Ovary (tissue), 9 donors: ENCODE results near the gene DNAJA4. TPM values are rescaled to one million over a fixed set of nuclear protein-coding genes. Genes with fewer than 3 reads are reported as not detected.
A peak's percentile ranks its signal among the peaks of the same experiment; 100 is the strongest.

ENCODE experiments used
- DNase-seq, 5 donors: peaks; one replicate each; pipeline ENCODE4 v3.0.0-alpha.2; 2019 to 2020
- H3K27ac ChIP-seq, 2 donors: fragments of 200-600 bp; one replicate each; pipeline versions ENCODE4 v1.5.1 to v1.8.0; 2019 to 2022
- H3K27me3 ChIP-seq: fragments of 200-600 bp; one replicate; pipeline ENCODE4 v1.8.0; 2022
- H3K36me3 ChIP-seq: fragments of 200-600 bp; sonication (generic); one replicate; pipeline ENCODE4 v1.5.1; 2019
- H3K4me1 ChIP-seq: one replicate; pipeline ENCODE4 v1.8.1; 2013; ENCODE audit warnings: mild to moderate bottlenecking, moderate library complexity; ENCODE audit not compliant: insufficient read depth
- H3K4me3 ChIP-seq: fragments of 200-600 bp; sonication (generic); one replicate; pipeline ENCODE4 v1.5.1; 2017
- H3K9me3 ChIP-seq, 2 donors: fragments of 200-600 bp in 1 of 2; sonication (generic) in 1 of 2; one replicate each; pipeline versions ENCODE4 v1.5.1 to v1.8.1; 2013 to 2019; ENCODE audit warnings: mild to moderate bottlenecking in 1 of 2, moderate library complexity in 1 of 2
- EP300 ChIP-seq: sonication (generic); formaldehyde crosslinking; IDR thresholded peaks from one replicate; pipeline ENCODE4 v1.6.1; 2017; ENCODE audit warnings: antibody characterized with exemption
- POLR2A ChIP-seq: fragments of 450-650 bp; IDR thresholded peaks from one replicate; pipeline ENCODE4 v1.6.1; 2017; ENCODE audit warnings: antibody characterized with exemption, mild to moderate bottlenecking, moderate library complexity
- WGBS, 3 donors: extraction: QIAGEN DNeasy Blood & Tissue Kit in 1 of 3; methylation state at CpG; one replicate each; pipeline versions ENCODE4 v1.1.5 to v1.1.7; 2013 to 2017; 5-methylcytosine and 5-hydroxymethylcytosine counted together
- intact Hi-C, 4 donors: fragments of 100-400 bp; cut with DNase I; formaldehyde crosslinking; loops; one replicate each; pipeline versions ENCODE4 v1.11.0 to v1.15.1; 2022 to 2023
- polyA plus RNA-seq, 2 donors: library from polyadenylated mRNA; stranded (reverse); fragments of 200-250 nt in 1 of 2; fragments of 350-450 nt in 1 of 2; fragmentation: Illumina TruSeq in 1 of 2; extraction: RNeasy Lipid Tissue Mini Kit (QIAGEN cat#74804) in 1 of 2; gene quantifications; one replicate each; pipeline ENCODE4 v1.2.3, GENCODE V29; 2013 to 2014
- total RNA-seq, 7 donors: library from RNA; depleted of rRNA in 2 of 7; stranded (reverse); fragments of >200 nt in 2 of 7; fragmentation: NEBNext Ultra II Directional in 3 of 7; extraction: Animal tissue kit (Norgen Biotek cat#: 25700) in 3 of 7; gene quantifications; one replicate each; pipeline versions ENCODE4 v1.1.0 to v1.2.4, GENCODE V29; 2016 to 2023
- TF ChIP-seq, protein P1 (sequence below), 3 donors: fragments of 450-650 bp in 2 of 3; fragments of 200-600 bp in 1 of 3; IDR thresholded peaks; one replicate each; pipeline versions ENCODE4 v1.5.1 to v1.8.0; 2016 to 2022; ENCODE audit warnings: antibody characterized with exemption in 3 of 3, mild to moderate bottlenecking in 1 of 3
- donor health status: DM: no; HTN: no; CAD: no; lungs with moderate emphysema.
- donor health status: DM: no; HTN: no; CAD: no.
- donor health status: Bipolar disorder and iron deficiency.
- donor health status: DM: yes; HTN: yes; CAD: no.
- donor health status: DM: no; HTN: no; CAD: no.
- donor health status: DM: yes; HTN: yes; CAD: no.

The DNAJA4 gene
- total and polyA plus RNA-seq, 9 donors: 4.9 to 23.7 (median 12.2) TPM

- Histone ChIP-seq H3K36me3 (no peaks in the 10 kb centered on the region), H3K27me3 (no peaks in the 10 kb centered on the region), H3K9me3 (no peaks in the 10 kb centered on the region), H3K4me3 (no peak overlapping the region), H3K4me1 (no peaks in the 10 kb centered on the region), H3K27ac (no peak overlapping the region)
- WGBS, 3 donors: 6 to 9% (median 7%) methylated on average over 12 of the region's 12 CpGs
- intact Hi-C loops: loop anchor here in 3 of 4 donors (2.0 to 10.0 kb wide), 7 partner anchors 109 to 284 kb away; partner anchors contain the start of gene CIB2 (in 1 of the 3)
- TF ChIP-seq, protein P1, sequence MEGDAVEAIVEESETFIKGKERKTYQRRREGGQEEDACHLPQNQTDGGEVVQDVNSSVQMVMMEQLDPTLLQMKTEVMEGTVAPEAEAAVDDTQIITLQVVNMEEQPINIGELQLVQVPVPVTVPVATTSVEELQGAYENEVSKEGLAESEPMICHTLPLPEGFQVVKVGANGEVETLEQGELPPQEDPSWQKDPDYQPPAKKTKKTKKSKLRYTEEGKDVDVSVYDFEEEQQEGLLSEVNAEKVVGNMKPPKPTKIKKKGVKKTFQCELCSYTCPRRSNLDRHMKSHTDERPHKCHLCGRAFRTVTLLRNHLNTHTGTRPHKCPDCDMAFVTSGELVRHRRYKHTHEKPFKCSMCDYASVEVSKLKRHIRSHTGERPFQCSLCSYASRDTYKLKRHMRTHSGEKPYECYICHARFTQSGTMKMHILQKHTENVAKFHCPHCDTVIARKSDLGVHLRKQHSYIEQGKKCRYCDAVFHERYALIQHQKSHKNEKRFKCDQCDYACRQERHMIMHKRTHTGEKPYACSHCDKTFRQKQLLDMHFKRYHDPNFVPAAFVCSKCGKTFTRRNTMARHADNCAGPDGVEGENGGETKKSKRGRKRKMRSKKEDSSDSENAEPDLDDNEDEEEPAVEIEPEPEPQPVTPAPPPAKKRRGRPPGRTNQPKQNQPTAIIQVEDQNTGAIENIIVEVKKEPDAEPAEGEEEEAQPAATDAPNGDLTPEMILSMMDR (IDR thresholded peaks at IDR 0.05): peak; percentile 23 to 84 (median 76)
- TF ChIP-seq EP300: no peak
- no peak for TF ChIP-seq POLR2A
- DNase-seq: peak; percentile 81 to 92 (median 90)
These were observed 23.3 kb upstream of the DNAJA4 start for GRCh38 chr15:78241017-78241416.

- WGBS, 3 donors: 69 to 80% (median 76%) methylated on average over 5 of the region's 5 CpGs
- Histone ChIP-seq H3K9me3 (no peaks in the 10 kb centered on the region), H3K27me3 (no peaks in the 10 kb centered on the region), H3K27ac (no peak overlapping the region), H3K36me3 (no peaks in the 10 kb centered on the region), H3K4me3 (no peak overlapping the region), H3K4me1 (no peaks in the 10 kb centered on the region)
- intact Hi-C loops: loop anchor here in 3 of 4 donors (5.0 to 10.0 kb wide), 5 partner anchors 110 to 285 kb away; partner anchors contain the start of gene CIB2 (in 1 of the 3)
- no peak for DNase-seq
- no peak for TF ChIP-seq EP300
- no peak for TF ChIP-seq POLR2A
- TF ChIP-seq, protein P1 (IDR thresholded peaks at IDR 0.05): no peak
These were observed 22.2 kb upstream of the DNAJA4 start for GRCh38 chr15:78242128-78242527.

DNA sequence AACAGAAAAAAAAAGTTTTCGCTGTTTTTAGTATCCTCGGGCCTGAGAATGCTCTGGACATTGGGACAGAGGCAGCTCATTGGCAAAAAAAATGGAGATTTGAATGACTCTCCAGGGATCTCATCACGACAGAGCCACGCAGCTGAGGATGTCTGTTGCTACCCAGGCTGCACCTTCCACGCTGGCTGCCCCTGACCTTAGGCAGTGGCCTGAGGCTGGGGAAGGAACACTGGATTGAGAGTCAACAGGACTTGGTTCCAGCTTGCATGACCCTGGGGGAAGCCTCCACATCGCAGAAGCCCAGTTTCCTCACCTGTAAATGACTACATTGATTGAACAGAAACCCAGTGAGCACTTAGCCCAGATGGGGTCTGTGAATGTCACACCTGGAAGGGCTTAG, 21.3 kb upstream of the DNAJA4 start:
- Histone ChIP-seq H3K27me3 (no peaks in the 10 kb centered on the region), H3K9me3 (no peaks in the 10 kb centered on the region), H3K36me3 (no peaks in the 10 kb centered on the region), H3K4me1 (no peaks in the 10 kb centered on the region), H3K27ac (no peak overlapping the region), H3K4me3 (no peak overlapping the region)
- DNase-seq: no peak
- TF ChIP-seq POLR2A: no peak
- no peak for TF ChIP-seq EP300
- WGBS, 3 donors: 61 to 90% (median 74%) methylated on average over 6 of the region's 6 CpGs
- intact Hi-C loops: loop anchor here in 3 of 4 donors (5.0 to 10.0 kb wide), 5 partner anchors 111 to 286 kb away; partner anchors contain the start of gene CIB2 (in 1 of the 3)

- Histone ChIP-seq H3K4me1 (no peaks in the 10 kb centered on the region), H3K27ac (no peak overlapping the region), H3K4me3 (no peak overlapping the region), H3K36me3 (no peaks in the 10 kb centered on the region), H3K27me3 (no peaks in the 10 kb centered on the region), H3K9me3 (no peaks in the 10 kb centered on the region)
- DNase-seq: peak in 4 of 5 donors; percentile 31 to 71 (median 44)
- intact Hi-C loops: loop anchor here in 3 of 4 donors (5.0 to 10.0 kb wide), 5 partner anchors 111 to 286 kb away; partner anchors contain the start of gene CIB2 (in 1 of the 3)
- WGBS, 3 donors: 22 to 40% (median 37%) methylated on average over 6 of the region's 6 CpGs
- TF ChIP-seq, protein P1 (IDR thresholded peaks at IDR 0.05): no peak
- TF ChIP-seq POLR2A: no peak
- TF ChIP-seq EP300: no peak
These were observed 20.8 kb upstream of the DNAJA4 start for GRCh38 chr15:78243491-78243941.

DNA sequence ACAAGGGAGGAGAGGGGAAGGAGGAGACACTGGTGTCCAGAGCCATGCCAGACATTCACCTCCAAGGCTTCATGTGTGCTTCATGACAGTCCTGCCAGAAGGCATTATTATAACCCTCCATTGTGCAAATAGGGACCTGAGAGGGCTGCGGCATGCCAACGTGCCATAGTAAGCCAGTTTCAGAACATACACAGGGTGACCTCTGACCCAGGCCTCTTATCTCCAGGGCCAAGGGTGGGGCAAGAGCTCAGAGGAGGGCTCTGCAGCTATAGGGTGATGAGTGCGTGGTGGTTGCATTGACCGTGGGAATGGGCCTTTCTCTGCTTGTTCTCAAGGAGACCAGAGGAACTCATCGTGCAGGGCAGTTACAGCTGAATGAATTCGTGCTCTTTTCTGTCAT, 20.3 kb upstream of the DNAJA4 start:
- H3K36me3 ChIP-seq: no peaks in the 10 kb centered on the region
- H3K9me3 ChIP-seq: no peaks in the 10 kb centered on the region
- intact Hi-C loops: loop anchor here in 3 of 4 donors (5.0 to 10.0 kb wide), 5 partner anchors 112 to 287 kb away; partner anchors contain the start of gene CIB2 (in 1 of the 3)
- DNase-seq: no peak
- H3K27ac ChIP-seq: no peak overlapping the region
- no peak for TF ChIP-seq POLR2A
- no peak for TF ChIP-seq EP300
- TF ChIP-seq, protein P1 (IDR thresholded peaks at IDR 0.05): no peak
- no peaks in the 10 kb centered on the region for H3K27me3 ChIP-seq
- H3K4me3 ChIP-seq: no peak overlapping the region
- 81 to 89% (median 82%) methylated on average over 6 of the region's 6 CpGs for WGBS, 3 donors
- H3K4me1 ChIP-seq: no peaks in the 10 kb centered on the region
